ENCODE results near the gene ATOH1.

GRCh38 chr4:93814141-93814540 lies 14.4 kb upstream of the ATOH1 start:
- TF ChIP-seq CTCF (IDR thresholded peaks at IDR 0.05): no peak
- no peak for TF ChIP-seq POLR2A (IDR thresholded peaks at IDR 0.05)

All from testis (tissue), 2 donors.